Endothelial cell of umbilical vein (primary cell): ENCODE measurements around the gene C10orf105.

ENCODE experiments used
- CTCF ChIP-seq, 2 donors: IDR thresholded peaks; 1 replicate in 1 of 2; 2 replicates in 1 of 2; pipeline ENCODE4 v1.5.1; 2011; ENCODE audit warnings: low read length in 2 of 2, mild to moderate bottlenecking in 2 of 2, moderate library complexity in 2 of 2, control low read depth in 1 of 2, inconsistent platforms in 1 of 2, low read depth in 1 of 2; ENCODE audit not compliant: insufficient read depth in 1 of 2; ENCODE audit errors: extremely low read depth in 1 of 2
- EZH2 ChIP-seq: IDR thresholded peaks from 2 replicates; pipeline ENCODE4 v1.6.1; 2012; ENCODE audit warnings: borderline replicate concordance, low read depth, mild to moderate bottlenecking, moderate library complexity, low read length, inconsistent platforms; ENCODE audit not compliant: severe bottlenecking
- POLR2A ChIP-seq: IDR thresholded peaks from 2 replicates; pipeline ENCODE4 v1.6.1; 2012; ENCODE audit warnings: low read depth, mild to moderate bottlenecking, control low read depth, low read length
- POLR2AphosphoS5 ChIP-seq: IDR thresholded peaks from 2 replicates; pipeline ENCODE4 v1.6.1; 2012; ENCODE audit warnings: low read depth, mild to moderate bottlenecking, control low read depth, low read length, moderate library complexity; ENCODE audit not compliant: insufficient read depth

GRCh38 chr10:71701496-71702132 is 18.0 kb downstream of the C10orf105 start:
- TF ChIP-seq CTCF (IDR thresholded peaks at IDR 0.05; ENCODE audit: extremely low read depth in 1 of 2, insufficient read depth in 1 of 2, low read depth in 1 of 2, low read length in 2 of 2) (no peak), POLR2AphosphoS5 (no peak), POLR2A (no peak), EZH2 (no peak)
